T-helper 2 cell (primary cell): ENCODE data around the gene ZBTB18.
"Not testable (repeated sequence)": the region's sequence is repeated elsewhere in the genome, so short reads cannot be mapped to it uniquely, and the experiment has no call there.

Experiments
- DNase-seq, 5 experiments: peaks; one replicate each; pipeline versions ENCODE4 v3.0.0 to v3.0.0-alpha.2; 2012 to 2022
- total RNA-seq, 2 donors: gene quantifications; one replicate each; lab custom pipeline; 2026; lab: John Stamatoyannopoulos, UW

Gene ZBTB18
- total RNA-seq, result 45.3 to 65.5 reads per million in 2 donors

GRCh38 chr1:244050835-244051444 is at the start of gene ZBTB18:
TSS of gene ZBTB18 (plus strand) at chr1:244051283. CDS start at chr1:244051432, 149 bp downstream.
- DNase-seq, result no peak

GRCh38 chr1:244002721-244003120 is 48.4 kb upstream of the ZBTB18 start:
- no peak for DNase-seq

- DNase-seq, result no peak
Observed at GRCh38 chr1:244005455-244005854, 45.6 kb upstream of the ZBTB18 start.

- DNase-seq, result no peak
Observed at GRCh38 chr1:244006381-244006901, 44.6 kb upstream of the ZBTB18 start.

GRCh38 chr1:244006961-244007360 is 44.1 kb upstream of the ZBTB18 start:
- no peak for DNase-seq

GRCh38 chr1:244010191-244010590 is 40.9 kb upstream of the ZBTB18 start:
- DNase-seq, result peak in 2 of 5 experiments; percentile 6 to 12

- no peak for DNase-seq
Observed at GRCh38 chr1:244010703-244011123, 40.4 kb upstream of the ZBTB18 start.

- DNase-seq, result no peak
Observed at GRCh38 chr1:244011271-244011670, 39.8 kb upstream of the ZBTB18 start.

- DNase-seq, result no peak
Observed at GRCh38 chr1:244011786-244012185, 39.3 kb upstream of the ZBTB18 start.

- no peak for DNase-seq
Observed at GRCh38 chr1:244012202-244012601, 38.9 kb upstream of the ZBTB18 start.

- DNase-seq, result no peak
Observed at GRCh38 chr1:244013100-244013499, 38.0 kb upstream of the ZBTB18 start.

GRCh38 chr1:244014862-244015261 is 36.2 kb upstream of the ZBTB18 start:
- not testable (repeated sequence) for DNase-seq

GRCh38 chr1:244019982-244020485 is 31.0 kb upstream of the ZBTB18 start:
- DNase-seq, result no peak

- DNase-seq, result no peak
Observed at GRCh38 chr1:244021427-244021826, 29.7 kb upstream of the ZBTB18 start.

GRCh38 chr1:244022311-244022710 is 28.8 kb upstream of the ZBTB18 start:
- no peak for DNase-seq

GRCh38 chr1:244022864-244023440 is 28.1 kb upstream of the ZBTB18 start:
- DNase-seq, result no peak

GRCh38 chr1:244027491-244028145 is 23.5 kb upstream of the ZBTB18 start:
- DNase-seq, result no peak

GRCh38 chr1:244028701-244029100 is 22.4 kb upstream of the ZBTB18 start:
- no peak for DNase-seq

- no peak for DNase-seq
Observed at GRCh38 chr1:244029124-244029523, 22.0 kb upstream of the ZBTB18 start.

- DNase-seq, result no peak
Observed at GRCh38 chr1:244030481-244031040, 20.5 kb upstream of the ZBTB18 start.

- DNase-seq, result no peak
Observed at GRCh38 chr1:244035358-244035757, 15.7 kb upstream of the ZBTB18 start.

GRCh38 chr1:244037252-244037651 is 13.8 kb upstream of the ZBTB18 start:
- DNase-seq, result no peak

- no peak for DNase-seq
Observed at GRCh38 chr1:244041466-244042120, 9.5 kb upstream of the ZBTB18 start.
